Activated CD4-positive, CD25-positive, alpha-beta regulatory T cell (primary cell): ENCODE measurements around the gene JCHAIN.

Source experiments
- DNase-seq, 4 experiments: peaks; one replicate each; lab custom pipeline; 2025; lab: John Stamatoyannopoulos, UW

The JCHAIN gene

GRCh38 chr4:70640192-70640591 is 26.1 kb downstream of the JCHAIN start:
- no peak for DNase-seq

GRCh38 chr4:70637239-70637913 is 28.9 kb downstream of the JCHAIN start:
- DNase-seq: no peak

GRCh38 chr4:70634482-70634881 is 31.8 kb downstream of the JCHAIN start:
- no peak for DNase-seq

DNA sequence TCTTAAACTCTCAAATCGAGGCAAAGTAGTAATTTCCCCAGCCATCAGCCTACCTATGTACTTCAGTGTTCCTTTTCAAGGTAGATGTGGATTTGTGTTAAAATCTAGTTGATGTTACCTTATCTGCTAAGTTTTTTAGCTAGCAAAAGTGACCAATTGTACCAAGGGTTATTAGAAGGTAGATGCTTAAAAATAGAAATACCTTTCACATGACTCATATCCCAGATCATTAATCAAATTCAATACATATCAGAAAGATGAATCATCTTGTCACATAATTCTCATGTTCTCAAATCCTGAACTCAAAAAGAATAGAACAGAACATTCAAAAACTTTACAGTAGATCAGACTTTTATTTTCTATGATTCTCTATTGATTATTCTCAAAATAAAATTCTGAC is 34.3 kb downstream of the JCHAIN start:
- DNase-seq: no peak

- DNase-seq: no peak
Observed at GRCh38 chr4:70630162-70630561, 36.1 kb downstream of the JCHAIN start.

- DNase-seq: no peak
Observed at GRCh38 chr4:70629469-70630090, 36.7 kb downstream of the JCHAIN start.

DNA sequence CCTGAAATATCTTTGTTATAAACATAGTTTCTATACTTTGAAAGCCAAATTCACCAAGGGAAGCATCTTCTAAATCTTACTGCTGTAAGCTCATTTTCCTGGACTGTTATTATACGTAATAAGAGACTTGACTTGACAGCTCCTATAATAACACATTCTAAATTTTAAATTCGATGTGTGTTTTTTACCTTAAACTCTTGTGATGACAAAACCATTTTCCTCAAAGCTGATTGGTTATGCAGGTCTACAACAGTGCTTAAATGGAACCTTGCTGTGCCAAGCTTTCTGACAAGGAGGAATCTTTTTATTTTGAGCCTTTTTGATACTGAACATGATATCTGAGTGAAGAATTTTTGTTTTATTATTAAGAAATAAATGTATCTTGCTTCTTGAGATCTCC is 37.9 kb downstream of the JCHAIN start, which contains the start of gene ENAM:
ENAM (plus strand) TSS at position 301 of the 400 bp plus-strand sequence. CDS start 757 bp downstream, outside the sequence.
- no peak for DNase-seq

- no peak for DNase-seq
Observed at GRCh38 chr4:70627620-70628019, 38.7 kb downstream of the JCHAIN start.

DNA sequence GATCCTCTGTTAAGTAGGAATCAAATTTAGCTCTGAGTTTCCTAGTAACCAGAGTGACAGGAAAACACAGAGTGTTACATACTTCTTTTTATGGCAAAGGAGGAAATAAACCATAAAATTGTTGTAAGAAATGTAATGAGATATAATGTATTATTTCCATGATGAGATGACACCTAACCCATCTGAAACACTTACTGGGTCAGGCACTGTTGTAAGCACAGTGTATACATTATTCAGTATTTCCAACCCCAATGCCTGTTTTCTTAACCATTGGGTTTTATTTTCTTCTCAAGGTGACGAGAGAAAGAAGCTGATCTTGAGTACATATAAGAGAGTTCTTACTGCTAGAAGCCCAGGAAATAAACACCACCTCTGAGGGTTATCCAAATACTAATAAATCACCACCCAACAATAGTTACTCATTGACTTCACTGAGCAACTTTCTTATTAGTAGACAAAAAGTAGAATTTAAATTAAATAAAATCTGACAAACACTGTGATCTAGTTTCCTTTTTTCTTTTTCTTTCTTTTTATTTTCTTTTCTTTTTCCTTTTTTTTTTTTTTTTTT is 42.0 kb downstream of the JCHAIN start:
- no peak for DNase-seq

DNA sequence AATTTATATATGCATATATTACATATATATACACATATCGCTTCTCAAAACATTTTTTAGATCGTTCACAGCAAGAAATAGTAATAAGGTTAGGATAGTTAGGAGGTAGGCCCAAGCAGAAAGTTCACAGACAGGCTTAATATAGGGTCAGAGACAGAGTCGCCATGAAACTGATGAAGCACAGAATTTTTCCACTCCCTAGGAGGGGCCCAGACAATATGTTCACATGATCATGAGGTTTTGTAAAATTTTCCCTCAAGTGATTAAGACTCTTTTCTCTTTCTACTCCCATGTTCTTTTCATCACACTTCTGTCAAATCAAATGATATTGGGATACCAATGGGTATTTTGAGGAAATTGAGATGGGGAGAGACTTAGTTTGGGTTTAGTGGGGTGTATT is 43.0 kb downstream of the JCHAIN start:
- no peak for DNase-seq

DNA sequence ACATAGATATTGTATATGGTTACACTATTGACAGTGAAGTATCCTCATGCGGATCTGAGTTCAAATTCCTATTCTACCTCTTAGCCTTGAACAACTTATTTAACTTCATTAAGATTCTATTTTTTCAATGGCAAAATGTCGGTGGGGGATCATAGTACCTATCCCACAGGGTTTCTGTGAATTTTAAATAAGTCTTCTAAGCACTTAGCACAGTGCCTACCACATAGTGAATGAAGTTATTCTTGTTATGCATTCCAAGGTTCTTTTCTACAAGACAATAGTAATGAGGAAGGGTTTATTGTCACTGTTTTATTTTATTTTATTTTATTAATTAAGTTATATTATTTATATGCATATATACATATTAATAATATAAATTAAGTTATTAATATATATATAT is 46.5 kb downstream of the JCHAIN start:
- no peak for DNase-seq

- no peak for DNase-seq
Observed at GRCh38 chr4:70619288-70619687, 47.0 kb downstream of the JCHAIN start.

DNA sequence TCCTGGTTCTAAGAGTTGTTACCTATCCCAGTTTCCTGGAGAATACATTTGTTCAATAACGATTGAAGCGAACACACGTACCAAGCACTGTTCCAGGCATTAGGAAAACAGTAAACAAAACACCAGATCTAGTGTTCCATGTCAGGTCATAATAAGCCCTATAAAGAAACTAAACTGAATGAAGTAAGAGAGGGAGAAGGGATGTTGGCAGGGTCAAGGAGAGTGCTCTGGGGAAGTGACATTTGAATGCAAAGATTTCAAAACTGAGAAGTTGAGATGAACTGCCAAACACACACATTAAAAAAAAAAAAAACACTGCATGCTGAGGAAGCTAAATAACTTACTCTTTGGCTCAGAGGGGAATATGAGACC is 52.1 kb downstream of the JCHAIN start:
- no peak for DNase-seq

GRCh38 chr4:70613306-70614183 is 52.8 kb downstream of the JCHAIN start:
- no peak for DNase-seq

DNA sequence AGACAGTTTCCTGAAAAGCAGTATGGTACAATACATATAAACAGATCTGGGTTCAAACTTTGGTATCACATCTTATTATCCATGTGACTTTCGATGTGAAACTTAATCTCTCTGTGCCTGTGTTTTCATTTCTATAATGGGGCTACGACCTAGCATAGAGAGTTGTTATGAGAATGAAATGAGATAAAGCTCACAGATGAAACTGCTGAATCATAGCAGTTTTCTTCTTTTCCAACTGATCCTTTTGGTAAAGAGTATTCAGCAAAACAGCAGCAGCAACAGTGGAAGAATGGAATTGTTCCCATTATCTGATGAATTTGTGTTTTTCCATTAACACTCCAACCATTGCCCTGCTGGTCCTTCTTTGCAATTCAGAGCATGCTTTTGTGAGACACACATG is 58.0 kb downstream of the JCHAIN start:
- DNase-seq: no peak

GRCh38 chr4:70607334-70607853 is 58.9 kb downstream of the JCHAIN start:
- no peak for DNase-seq

DNA sequence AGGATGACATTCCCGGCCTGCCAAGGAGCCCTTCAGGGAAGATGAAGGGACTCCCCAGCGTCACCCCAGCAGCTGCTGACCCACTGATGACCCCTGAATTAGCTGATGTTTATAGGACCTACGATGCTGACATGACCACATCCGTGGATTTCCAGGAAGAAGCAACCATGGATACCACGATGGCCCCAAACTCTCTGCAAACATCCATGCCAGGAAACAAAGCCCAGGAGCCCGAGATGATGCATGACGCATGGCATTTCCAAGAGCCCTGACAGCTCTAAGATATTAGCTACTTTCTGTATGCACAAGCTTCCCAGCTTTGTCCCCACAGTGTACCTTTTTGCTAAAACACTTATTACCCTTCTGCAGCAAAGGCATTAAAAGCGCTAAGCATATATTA is 59.8 kb downstream of the JCHAIN start:
- no peak for DNase-seq
